GM21528 (cell line): ENCODE results near the gene YY1AP1.
"Not testable (repeated sequence)": the region's sequence is repeated elsewhere in the genome, so short reads cannot be mapped to it uniquely, and the experiment has no call there.

ENCODE experiments used
- ATAC-seq: cut with Tn5 transposase; IDR thresholded peaks from one replicate; pipeline ENCODE4 v1.9.1; 2021; ENCODE audit warnings: mild to moderate bottlenecking, moderate library complexity; ENCODE audit not compliant: unreplicated experiment, low FRiP score

YY1AP1 gene

GRCh38 chr1:155697046-155697445 lies 8.5 kb upstream of the YY1AP1 start:
- ATAC-seq = no peak

- ATAC-seq = no peak
Observed at GRCh38 chr1:155696524-155696923, 8.0 kb upstream of the YY1AP1 start.

- ATAC-seq = no peak
Observed at GRCh38 chr1:155695608-155696007, 7.0 kb upstream of the YY1AP1 start.

- ATAC-seq = no peak
Observed at GRCh38 chr1:155695072-155695471, 6.5 kb upstream of the YY1AP1 start.

GRCh38 chr1:155694167-155694566 lies 5.6 kb upstream of the YY1AP1 start:
- ATAC-seq = no peak

- ATAC-seq = no peak
Observed at GRCh38 chr1:155691992-155692528, 3.5 kb upstream of the YY1AP1 start.

GRCh38 chr1:155689081-155689607 lies 570 bp upstream of the YY1AP1 start, which contains the start of gene DAP3:
Gene DAP3 (plus strand): TSS chr1:155689091. CDS start chr1:155709780, 20,689 bp downstream.
- not testable (repeated sequence) for ATAC-seq

- peak; percentile 26 for ATAC-seq
Observed at GRCh38 chr1:155687705-155688323, 760 bp downstream of the YY1AP1 start.

- ATAC-seq = no peak
Observed at GRCh38 chr1:155681776-155682175, 6.8 kb downstream of the YY1AP1 start.

GRCh38 chr1:155680531-155680930 lies 8.0 kb downstream of the YY1AP1 start:
- ATAC-seq = no peak

- not testable (repeated sequence) for ATAC-seq
Observed at GRCh38 chr1:155678992-155679391, 9.6 kb downstream of the YY1AP1 start.

GRCh38 chr1:155678027-155678426 lies 10.5 kb downstream of the YY1AP1 start:
- no peak for ATAC-seq

- no peak for ATAC-seq
Observed at GRCh38 chr1:155673003-155673402, 15.6 kb downstream of the YY1AP1 start.

GRCh38 chr1:155671750-155672149 lies 16.8 kb downstream of the YY1AP1 start:
- no peak for ATAC-seq

GRCh38 chr1:155669233-155670162 lies 19.1 kb downstream of the YY1AP1 start:
- no peak for ATAC-seq

- not testable (repeated sequence) for ATAC-seq
Observed at GRCh38 chr1:155661239-155661638, 27.3 kb downstream of the YY1AP1 start.

GRCh38 chr1:155657463-155657862 lies 31.1 kb downstream of the YY1AP1 start:
- no peak for ATAC-seq

- no peak for ATAC-seq
Observed at GRCh38 chr1:155652951-155653350, 35.6 kb downstream of the YY1AP1 start.

- no peak for ATAC-seq
Observed at GRCh38 chr1:155651861-155652661, 36.5 kb downstream of the YY1AP1 start.

GRCh38 chr1:155650231-155650757 lies 38.3 kb downstream of the YY1AP1 start:
- ATAC-seq = no peak
